IMR-90 (cell line): ENCODE measurements around the gene S100A8. TPM values are rescaled to one million over a fixed set of nuclear protein-coding genes. Genes with fewer than 3 reads are reported as not detected.

ENCODE experiments used
- ATAC-seq: fragments of 200-7000 bp; cut with Tn5 transposase; 2 replicates; pipeline ENCODE4 v1.9.1; 2020; ENCODE audit warnings: low read depth, mild to moderate bottlenecking, moderate library complexity
- BruUV-seq: library from RNA; stranded (reverse); fragments of 400-500 nt; replicated peaks from 2 replicates; lab custom pipeline; 2021; lab: Mats Ljungman, UMichigan
- CTCF ChIA-PET: fragments of 300-600 bp; formaldehyde crosslinking; extraction: SDS; loops from one replicate; lab custom pipeline; 2021; ENCODE audit warnings: antibody characterized with exemption; lab: Yijun Ruan, JAX
- POLR2A ChIA-PET: fragments of 300-600 bp; sonication (Branson Sonifier 250); formaldehyde crosslinking; loops from one replicate; lab custom pipeline; 2022; ENCODE audit warnings: antibody characterized with exemption; ENCODE audit not compliant: unreplicated experiment; lab: Charles Lee
- DNase-seq: peaks from one replicate; pipeline ENCODE4 v3.0.0; 2013
- H2AFZ ChIP-seq: replicated peaks from 2 replicates; pipeline ENCODE3; 2013; ENCODE audit warnings: low read length, mild to moderate bottlenecking; ENCODE audit not compliant: poor library complexity
- H2AK5ac ChIP-seq: 2 replicates; pipeline ENCODE4 v1.6.1; 2013; ENCODE audit warnings: low read depth, low read length, inconsistent platforms
- H2AK9ac ChIP-seq: replicated peaks from 2 replicates; pipeline ENCODE3; 2013; ENCODE audit warnings: mild to moderate bottlenecking, low read depth, low read length, moderate library complexity; ENCODE audit not compliant: poor library complexity
- H2BK120ac ChIP-seq: 2 replicates; pipeline ENCODE4 v1.6.1; 2013; ENCODE audit warnings: low read depth, low read length, inconsistent platforms
- H2BK15ac ChIP-seq: 3 replicates; pipeline ENCODE4 v1.6.1; 2013; ENCODE audit warnings: low read depth, low read length, inconsistent platforms
- H2BK20ac ChIP-seq: 2 replicates; pipeline ENCODE4 v1.6.1; 2013; ENCODE audit warnings: low read depth, mild to moderate bottlenecking, inconsistent platforms, low read length, moderate library complexity
- H2BK5ac ChIP-seq: 2 replicates; pipeline ENCODE4 v1.6.1; 2013; ENCODE audit warnings: mild to moderate bottlenecking, low read depth, low read length, inconsistent platforms; ENCODE audit not compliant: poor library complexity, severe bottlenecking
- H3K14ac ChIP-seq: replicated peaks from 2 replicates; pipeline ENCODE4 v1.6.1; 2013; ENCODE audit warnings: low read depth, low read length, inconsistent platforms
- H3K18ac ChIP-seq: 2 replicates; pipeline ENCODE4 v1.6.1; 2013; ENCODE audit warnings: low read depth, low read length, control low read depth
- H3K23ac ChIP-seq: 2 replicates; pipeline ENCODE4 v1.6.1; 2013; ENCODE audit warnings: low read depth, low read length, inconsistent platforms
- H3K27ac ChIP-seq: 2 replicates; pipeline ENCODE4 v1.5.1; 2013; ENCODE audit warnings: mild to moderate bottlenecking, control low read depth, low read length; ENCODE audit not compliant: insufficient read depth
- H3K27me3 ChIP-seq: 2 replicates; pipeline ENCODE4 v1.6.1; 2013; ENCODE audit warnings: low read length; ENCODE audit not compliant: control insufficient read depth, insufficient read depth
- H3K36me3 ChIP-seq: 2 replicates; pipeline ENCODE4 v1.6.1; 2013; ENCODE audit warnings: low read length, mixed read lengths; ENCODE audit not compliant: control insufficient read depth, insufficient read depth
- H3K4ac ChIP-seq: 2 replicates; pipeline ENCODE4 v1.6.1; 2013; ENCODE audit warnings: low read depth, low read length, inconsistent platforms
- H3K4me1 ChIP-seq: 2 replicates; pipeline ENCODE4 v1.6.1; 2013; ENCODE audit warnings: low read length, mixed read lengths; ENCODE audit not compliant: control insufficient read depth, insufficient read depth
- H3K4me2 ChIP-seq: 2 replicates; pipeline ENCODE4 v1.6.1; 2013; ENCODE audit warnings: low read depth, mild to moderate bottlenecking, control low read depth, low read length, moderate library complexity
- H3K4me3 ChIP-seq: 2 replicates; pipeline ENCODE4 v1.5.1; 2013; ENCODE audit warnings: low read depth, mild to moderate bottlenecking, control low read depth, low read length, moderate library complexity; ENCODE audit not compliant: insufficient read depth
- H3K56ac ChIP-seq: 2 replicates; pipeline ENCODE4 v1.6.1; 2013; ENCODE audit warnings: low read length, inconsistent platforms; ENCODE audit not compliant: insufficient read depth; ENCODE audit errors: extremely low read depth
- H3K79me1 ChIP-seq, 2 experiments: 2 replicates each; pipeline ENCODE4 v1.6.1; 2013; ENCODE audit warnings: low read length in 2 of 2, inconsistent platforms in 1 of 2, low read depth in 1 of 2
- H3K9ac ChIP-seq: 2 replicates; pipeline ENCODE4 v1.6.1; 2013; ENCODE audit warnings: low read depth, low read length, control low read depth
- H3K9me1 ChIP-seq: 2 replicates; pipeline ENCODE4 v1.6.1; 2013; ENCODE audit warnings: low read length, inconsistent platforms; ENCODE audit not compliant: insufficient read depth
- H3K9me3 ChIP-seq: 2 replicates; pipeline ENCODE4 v1.6.1; 2013; ENCODE audit warnings: low read length; ENCODE audit not compliant: control insufficient read depth, insufficient read depth
- H4K20me1 ChIP-seq: 2 replicates; pipeline ENCODE4 v1.6.1; 2013; ENCODE audit warnings: low read length, inconsistent platforms; ENCODE audit not compliant: insufficient read depth
- H4K5ac ChIP-seq: 2 replicates; pipeline ENCODE4 v1.6.1; 2013; ENCODE audit warnings: mild to moderate bottlenecking, low read depth, low read length, control low read depth
- H4K8ac ChIP-seq, 2 experiments: 2 replicates each; pipeline ENCODE4 v1.6.1; 2013; ENCODE audit warnings: low read depth in 2 of 2, low read length in 2 of 2, control low read depth in 1 of 2, inconsistent platforms in 1 of 2
- H4K91ac ChIP-seq: 2 replicates; pipeline ENCODE4 v1.6.1; 2013; ENCODE audit warnings: low read depth, low read length, inconsistent platforms; ENCODE audit not compliant: insufficient read depth
- BHLHE40 ChIP-seq: fragments of 150-350 bp; IDR thresholded peaks from 2 replicates; pipeline ENCODE4 v1.6.1; 2016; ENCODE audit warnings: mild to moderate bottlenecking, low read depth, low read length
- CEBPB ChIP-seq: IDR thresholded peaks from 2 replicates; pipeline ENCODE4 v1.6.1; 2012; ENCODE audit warnings: low read depth, low read length, improper control_type of control experiment
- CHD1 ChIP-seq: IDR thresholded peaks from 2 replicates; pipeline ENCODE4 v1.6.1; 2012; ENCODE audit warnings: low read depth, low read length, improper control_type of control experiment
- FOS ChIP-seq: fragments of 150-350 bp; IDR thresholded peaks from 2 replicates; pipeline ENCODE4 v1.6.1; 2016; ENCODE audit warnings: low read depth, low read length
- MAFK ChIP-seq: IDR thresholded peaks from 2 replicates; pipeline ENCODE4 v1.6.1; 2012; ENCODE audit warnings: low read depth, low read length, improper control_type of control experiment
- MAZ ChIP-seq: IDR thresholded peaks from 2 replicates; pipeline ENCODE4 v1.6.1; 2012; ENCODE audit warnings: low read depth, mild to moderate bottlenecking, low read length, improper control_type of control experiment, moderate library complexity, borderline replicate concordance
- MXI1 ChIP-seq: IDR thresholded peaks from 2 replicates; pipeline ENCODE4 v1.6.1; 2012; ENCODE audit warnings: low read depth, mild to moderate bottlenecking, low read length, moderate library complexity, borderline replicate concordance
- NFE2L2 ChIP-seq: fragments of 150-350 bp; IDR thresholded peaks from 2 replicates; pipeline ENCODE4 v1.6.1; 2016; ENCODE audit warnings: low read depth, mild to moderate bottlenecking, low read length
- POLR2A ChIP-seq: IDR thresholded peaks from 2 replicates; pipeline ENCODE4 v1.6.1; 2012; ENCODE audit warnings: mild to moderate bottlenecking, low read depth, low read length
- RAD21 ChIP-seq: IDR thresholded peaks from 2 replicates; pipeline ENCODE4 v1.6.1; 2012; ENCODE audit warnings: low read length, improper control_type of control experiment
- RCOR1 ChIP-seq: IDR thresholded peaks from 2 replicates; pipeline ENCODE4 v1.6.1; 2012; ENCODE audit warnings: mild to moderate bottlenecking, low read length, improper control_type of control experiment; ENCODE audit not compliant: insufficient replicate concordance
- RFX5 ChIP-seq: IDR thresholded peaks from 2 replicates; pipeline ENCODE4 v1.8.0; 2012; ENCODE audit warnings: low read depth, mild to moderate bottlenecking, low read length, moderate library complexity
- SMC3 ChIP-seq: fragments of 150-350 bp; IDR thresholded peaks from 2 replicates; pipeline ENCODE4 v1.6.1; 2016; ENCODE audit warnings: low read depth, mild to moderate bottlenecking, antibody characterized with exemption, low read length, moderate library complexity
- WGBS, 2 experiments: methylation state at CpG; one replicate each; pipeline versions ENCODE4 v1.1.5 to v1.1.7; 2013; ENCODE audit warnings: missing lambda C conversion rate in 2 of 2; ENCODE audit not compliant: insufficient read length in 1 of 2; ENCODE audit errors: extremely low coverage in 2 of 2; 5-methylcytosine and 5-hydroxymethylcytosine counted together
- dilution Hi-C: fragments of 300-500 bp; cut with HindIII; formaldehyde crosslinking; loops from one replicate; pipeline ENCODE4 v1.14.3; 2018; ENCODE audit warnings: low sequenced_read_pairs; ENCODE audit not compliant: unreplicated experiment
- in situ Hi-C: fragments of 300-500 bp; cut with MboI; formaldehyde crosslinking; loops from 3 replicates; pipeline ENCODE4 v1.14.3; 2019; ENCODE audit warnings: low sequenced_read_pairs, inconsistent platforms, mixed read lengths
- intact Hi-C: fragments of 100-400 bp; cut with micrococcal nuclease; formaldehyde crosslinking; loops from 2 replicates; pipeline ENCODE4 v1.10.0; 2022
- polyA plus RNA-seq, 3 experiments: library from polyadenylated mRNA; depleted of rRNA; stranded (reverse); fragments of >200 nt; gene quantifications; 2 replicates each; pipeline ENCODE4 v1.2.3, GENCODE V29; 2012; ENCODE audit warnings: low replicate concordance in 1 of 3
- total RNA-seq: library from RNA; depleted of rRNA; stranded (reverse); fragments of >200 nt; gene quantifications from 2 replicates; pipeline ENCODE4 v1.2.3, GENCODE V29; 2012
- TF ChIP-seq, protein P1 (sequence below): fragments of 150-350 bp; IDR thresholded peaks from 2 replicates; pipeline ENCODE4 v1.6.1; 2016; ENCODE audit warnings: low read depth, mild to moderate bottlenecking, low read length, moderate library complexity, borderline replicate concordance
- TF ChIP-seq, protein P2 (sequence below): conservative IDR thresholded peaks from 2 replicates; pipeline ENCODE4 v1.5.1; 2012; ENCODE audit warnings: mild to moderate bottlenecking, low read depth, low read length, improper control_type of control experiment
- TF ChIP-seq, protein P3 (sequence below): fragments of 150-350 bp; IDR thresholded peaks from 2 replicates; pipeline ENCODE4 v1.6.1; 2017; ENCODE audit warnings: mild to moderate bottlenecking, antibody characterized with exemption, low read length, low read depth

S100A8 gene
- total and polyA plus RNA-seq, 2 of the 4 experiments (the other 2 are of a cell fraction) = not detected

DNA sequence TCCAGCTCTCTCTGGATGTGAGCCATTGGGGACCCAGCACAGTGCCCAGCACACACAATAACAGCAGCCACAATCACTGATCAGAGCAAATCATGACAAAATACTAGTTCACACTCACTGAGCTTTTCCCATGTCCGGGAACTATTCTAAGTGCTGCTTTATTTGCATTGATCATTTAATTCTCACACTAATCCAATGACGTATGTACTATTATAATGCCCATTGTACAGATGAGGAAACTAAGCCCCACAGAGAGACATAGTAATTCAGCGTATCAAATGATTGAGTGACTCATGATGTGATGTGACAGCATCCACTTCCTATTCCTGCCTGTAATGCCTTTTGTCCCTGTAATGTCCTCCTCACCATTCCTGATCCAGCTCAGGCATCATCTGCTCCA is 1.9 kb upstream of the S100A8 start:
- Histone ChIP-seq H2BK20ac (no peak overlapping the region), H3K56ac (no peak overlapping the region), H3K4me2 (no peak overlapping the region), H3K9ac (no peak overlapping the region), H4K8ac (no peak overlapping the region), H2BK5ac (no peak overlapping the region), H3K23ac (no peak overlapping the region), H3K27ac (no peak overlapping the region), H2AK5ac (no peak overlapping the region), H4K5ac (no peak overlapping the region), H2AFZ (no peak overlapping the region), H3K14ac (no peak overlapping the region), H3K4ac (no peak overlapping the region), H2AK9ac (no peak overlapping the region), H2BK120ac (no peak overlapping the region), H3K18ac (no peak overlapping the region), H3K79me1 (no peaks in the 10 kb centered on the region), H3K27me3 (peaks cover 3% of the 10 kb centered on the region; the same call in 1 of the 2 replicates), H2BK15ac (no peak overlapping the region), H4K20me1 (no peaks in the 10 kb centered on the region), H3K4me3 (no peak overlapping the region), H3K4me1 (no peaks in the 10 kb centered on the region), H3K9me3 (no peaks in the 10 kb centered on the region), H3K9me1 (no peaks in the 10 kb centered on the region), H4K91ac (no peak overlapping the region), H3K36me3 (no peaks in the 10 kb centered on the region)
- BruUV-seq = no TSS peak
- dilution Hi-C loops = no loop called here
- in situ Hi-C loops = no loop called here
- no peak for ATAC-seq
- WGBS, 2 experiments = no CpG with 5 or more reads among the region's 3 CpGs
- TF ChIP-seq RAD21 (no peak), NFE2L2 (no peak), RFX5 (no peak), FOS (no peak), MXI1 (no peak), POLR2A (no peak), SMC3 (no peak), MAZ (no peak), BHLHE40 (no peak), RCOR1 (no peak), CHD1 (no peak), MAFK (no peak), CEBPB (no peak)
- TF ChIP-seq, protein P1, sequence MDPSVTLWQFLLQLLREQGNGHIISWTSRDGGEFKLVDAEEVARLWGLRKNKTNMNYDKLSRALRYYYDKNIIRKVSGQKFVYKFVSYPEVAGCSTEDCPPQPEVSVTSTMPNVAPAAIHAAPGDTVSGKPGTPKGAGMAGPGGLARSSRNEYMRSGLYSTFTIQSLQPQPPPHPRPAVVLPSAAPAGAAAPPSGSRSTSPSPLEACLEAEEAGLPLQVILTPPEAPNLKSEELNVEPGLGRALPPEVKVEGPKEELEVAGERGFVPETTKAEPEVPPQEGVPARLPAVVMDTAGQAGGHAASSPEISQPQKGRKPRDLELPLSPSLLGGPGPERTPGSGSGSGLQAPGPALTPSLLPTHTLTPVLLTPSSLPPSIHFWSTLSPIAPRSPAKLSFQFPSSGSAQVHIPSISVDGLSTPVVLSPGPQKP = no peak
- TF ChIP-seq, protein P2, sequence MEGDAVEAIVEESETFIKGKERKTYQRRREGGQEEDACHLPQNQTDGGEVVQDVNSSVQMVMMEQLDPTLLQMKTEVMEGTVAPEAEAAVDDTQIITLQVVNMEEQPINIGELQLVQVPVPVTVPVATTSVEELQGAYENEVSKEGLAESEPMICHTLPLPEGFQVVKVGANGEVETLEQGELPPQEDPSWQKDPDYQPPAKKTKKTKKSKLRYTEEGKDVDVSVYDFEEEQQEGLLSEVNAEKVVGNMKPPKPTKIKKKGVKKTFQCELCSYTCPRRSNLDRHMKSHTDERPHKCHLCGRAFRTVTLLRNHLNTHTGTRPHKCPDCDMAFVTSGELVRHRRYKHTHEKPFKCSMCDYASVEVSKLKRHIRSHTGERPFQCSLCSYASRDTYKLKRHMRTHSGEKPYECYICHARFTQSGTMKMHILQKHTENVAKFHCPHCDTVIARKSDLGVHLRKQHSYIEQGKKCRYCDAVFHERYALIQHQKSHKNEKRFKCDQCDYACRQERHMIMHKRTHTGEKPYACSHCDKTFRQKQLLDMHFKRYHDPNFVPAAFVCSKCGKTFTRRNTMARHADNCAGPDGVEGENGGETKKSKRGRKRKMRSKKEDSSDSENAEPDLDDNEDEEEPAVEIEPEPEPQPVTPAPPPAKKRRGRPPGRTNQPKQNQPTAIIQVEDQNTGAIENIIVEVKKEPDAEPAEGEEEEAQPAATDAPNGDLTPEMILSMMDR = no peak
- TF ChIP-seq, protein P3, sequence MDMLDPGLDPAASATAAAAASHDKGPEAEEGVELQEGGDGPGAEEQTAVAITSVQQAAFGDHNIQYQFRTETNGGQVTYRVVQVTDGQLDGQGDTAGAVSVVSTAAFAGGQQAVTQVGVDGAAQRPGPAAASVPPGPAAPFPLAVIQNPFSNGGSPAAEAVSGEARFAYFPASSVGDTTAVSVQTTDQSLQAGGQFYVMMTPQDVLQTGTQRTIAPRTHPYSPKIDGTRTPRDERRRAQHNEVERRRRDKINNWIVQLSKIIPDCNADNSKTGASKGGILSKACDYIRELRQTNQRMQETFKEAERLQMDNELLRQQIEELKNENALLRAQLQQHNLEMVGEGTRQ = no peak
- CTCF ChIA-PET = no interaction called here
- intact Hi-C loops = no loop called here
- no peak for DNase-seq
- POLR2A ChIA-PET = no interaction called here
